ENCODE data around the gene CERS1. TPM values are rescaled to one million over a fixed set of nuclear protein-coding genes. Genes with fewer than 3 reads are reported as not detected.
A peak's percentile ranks its signal among the peaks of the same experiment; 100 is the strongest.

Gene CERS1
- total and polyA plus RNA-seq, 10 of the 15 experiments (the other 5 are each of a cell fraction or from before 2014, with no cell fraction given) = 0.19 TPM; not detected in 9

DNA sequence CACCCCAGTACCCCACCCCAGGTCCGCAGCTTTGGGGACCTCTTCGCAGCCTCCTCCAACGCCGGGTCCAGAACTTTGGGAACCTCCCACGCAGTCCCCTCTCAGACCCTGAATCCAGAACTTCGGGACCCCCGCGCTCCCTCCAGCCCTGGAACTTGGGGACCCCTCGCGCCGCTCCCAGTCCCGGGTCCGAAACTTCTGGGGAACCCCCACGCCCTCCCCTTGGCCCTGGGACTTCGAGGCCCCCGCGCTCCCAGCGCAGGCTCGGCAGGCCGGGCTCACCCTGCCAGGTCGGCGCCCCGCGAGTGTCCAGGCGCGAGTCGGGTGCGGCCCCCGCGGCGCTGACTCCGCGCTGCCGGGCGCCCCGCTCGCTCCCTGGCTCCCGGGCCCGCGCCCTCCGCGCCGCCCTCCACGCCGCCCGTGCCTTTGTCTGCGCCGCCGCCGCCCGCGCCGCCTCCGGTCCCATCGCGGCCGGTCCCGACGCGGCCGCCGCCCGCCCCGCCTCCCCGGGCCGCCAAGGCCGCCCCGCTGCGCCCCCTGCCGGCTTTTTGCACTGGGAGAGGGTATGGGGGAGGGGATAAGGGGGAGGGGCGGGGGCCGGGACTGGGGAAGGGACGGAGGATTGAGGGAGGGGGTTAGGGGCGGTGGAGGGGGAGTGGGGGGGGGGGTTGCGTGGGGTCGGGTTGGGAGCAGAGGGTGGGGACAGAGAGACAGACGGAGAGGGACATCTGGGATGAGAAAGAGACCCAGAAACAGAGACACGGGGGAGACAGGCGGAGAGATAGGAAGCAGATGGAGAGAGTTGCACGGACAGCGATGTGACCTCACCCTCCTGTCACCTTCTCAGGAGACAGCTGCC, 45.0 kb upstream of the CERS1 start, which contains the start of gene HOMER3 (continued):
- TF ChIP-seq, protein P1, sequence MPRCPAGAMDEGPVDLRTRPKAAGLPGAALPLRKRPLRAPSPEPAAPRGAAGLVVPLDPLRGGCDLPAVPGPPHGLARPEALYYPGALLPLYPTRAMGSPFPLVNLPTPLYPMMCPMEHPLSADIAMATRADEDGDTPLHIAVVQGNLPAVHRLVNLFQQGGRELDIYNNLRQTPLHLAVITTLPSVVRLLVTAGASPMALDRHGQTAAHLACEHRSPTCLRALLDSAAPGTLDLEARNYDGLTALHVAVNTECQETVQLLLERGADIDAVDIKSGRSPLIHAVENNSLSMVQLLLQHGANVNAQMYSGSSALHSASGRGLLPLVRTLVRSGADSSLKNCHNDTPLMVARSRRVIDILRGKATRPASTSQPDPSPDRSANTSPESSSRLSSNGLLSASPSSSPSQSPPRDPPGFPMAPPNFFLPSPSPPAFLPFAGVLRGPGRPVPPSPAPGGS (IDR thresholded peaks at IDR 0.05; ENCODE audit: borderline replicate concordance, insufficient read depth, low read depth, low read length, poor library complexity, severe bottlenecking) = no peak
- TF ChIP-seq SMAD1 (IDR thresholded peaks at IDR 0.05; ENCODE audit: low read depth, partially characterized antibody) = no peak
- TF ChIP-seq BACH1 (IDR thresholded peaks at IDR 0.05; ENCODE audit: borderline replicate concordance) = 0 out of 2 replicates have a peak, but pooled peaks have one; percentile 13
- TF ChIP-seq STAT1 (conservative IDR thresholded peaks at IDR 0.05) = no peak
- TF ChIP-seq, protein P2, sequence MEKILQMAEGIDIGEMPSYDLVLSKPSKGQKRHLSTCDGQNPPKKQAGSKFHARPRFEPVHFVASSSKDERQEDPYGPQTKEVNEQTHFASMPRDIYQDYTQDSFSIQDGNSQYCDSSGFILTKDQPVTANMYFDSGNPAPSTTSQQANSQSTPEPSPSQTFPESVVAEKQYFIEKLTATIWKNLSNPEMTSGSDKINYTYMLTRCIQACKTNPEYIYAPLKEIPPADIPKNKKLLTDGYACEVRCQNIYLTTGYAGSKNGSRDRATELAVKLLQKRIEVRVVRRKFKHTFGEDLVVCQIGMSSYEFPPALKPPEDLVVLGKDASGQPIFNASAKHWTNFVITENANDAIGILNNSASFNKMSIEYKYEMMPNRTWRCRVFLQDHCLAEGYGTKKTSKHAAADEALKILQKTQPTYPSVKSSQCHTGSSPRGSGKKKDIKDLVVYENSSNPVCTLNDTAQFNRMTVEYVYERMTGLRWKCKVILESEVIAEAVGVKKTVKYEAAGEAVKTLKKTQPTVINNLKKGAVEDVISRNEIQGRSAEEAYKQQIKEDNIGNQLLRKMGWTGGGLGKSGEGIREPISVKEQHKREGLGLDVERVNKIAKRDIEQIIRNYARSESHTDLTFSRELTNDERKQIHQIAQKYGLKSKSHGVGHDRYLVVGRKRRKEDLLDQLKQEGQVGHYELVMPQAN (conservative IDR thresholded peaks at IDR 0.05) = no peak
- TF ChIP-seq RBBP5 (conservative IDR thresholded peaks at IDR 0.05) = no peak
- TF ChIP-seq LARP7 (IDR thresholded peaks at IDR 0.05) = peak; percentile 62; the same call in 1 of the 2 replicates
- TF ChIP-seq, protein P3, sequence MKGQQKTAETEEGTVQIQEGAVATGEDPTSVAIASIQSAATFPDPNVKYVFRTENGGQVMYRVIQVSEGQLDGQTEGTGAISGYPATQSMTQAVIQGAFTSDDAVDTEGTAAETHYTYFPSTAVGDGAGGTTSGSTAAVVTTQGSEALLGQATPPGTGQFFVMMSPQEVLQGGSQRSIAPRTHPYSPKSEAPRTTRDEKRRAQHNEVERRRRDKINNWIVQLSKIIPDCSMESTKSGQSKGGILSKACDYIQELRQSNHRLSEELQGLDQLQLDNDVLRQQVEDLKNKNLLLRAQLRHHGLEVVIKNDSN (IDR thresholded peaks at IDR 0.05; ENCODE audit: borderline replicate concordance, extremely low read length, insufficient read depth, low read depth, low read length) = no peak
- TF ChIP-seq, protein P4, sequence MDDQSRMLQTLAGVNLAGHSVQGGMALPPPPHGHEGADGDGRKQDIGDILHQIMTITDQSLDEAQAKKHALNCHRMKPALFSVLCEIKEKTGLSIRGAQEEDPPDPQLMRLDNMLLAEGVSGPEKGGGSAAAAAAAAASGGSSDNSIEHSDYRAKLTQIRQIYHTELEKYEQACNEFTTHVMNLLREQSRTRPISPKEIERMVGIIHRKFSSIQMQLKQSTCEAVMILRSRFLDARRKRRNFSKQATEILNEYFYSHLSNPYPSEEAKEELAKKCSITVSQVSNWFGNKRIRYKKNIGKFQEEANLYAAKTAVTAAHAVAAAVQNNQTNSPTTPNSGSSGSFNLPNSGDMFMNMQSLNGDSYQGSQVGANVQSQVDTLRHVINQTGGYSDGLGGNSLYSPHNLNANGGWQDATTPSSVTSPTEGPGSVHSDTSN (IDR thresholded peaks at IDR 0.05; ENCODE audit: insufficient replicate concordance, low read depth, low read length) = no peak
- no peak for TF ChIP-seq ZNF622 (IDR thresholded peaks at IDR 0.05)
- TF ChIP-seq CHD2 (IDR thresholded peaks at IDR 0.05; ENCODE audit: borderline replicate concordance, low read depth, low read length) = peak; percentile 66; the same call in 1 of the 2 replicates
- no peak for TF ChIP-seq MTA3 (IDR thresholded peaks at IDR 0.05; ENCODE audit: borderline replicate concordance, low read length)
- peak in 1 of 2 experiments; percentile 79; a peak in 2 of 4 replicates for TF ChIP-seq BHLHE40 (IDR thresholded peaks at IDR 0.05; ENCODE audit: borderline replicate concordance in 1 of 2, low read depth in 2 of 2, low read length in 1 of 2)
- no peak for TF ChIP-seq ETV6 (conservative IDR thresholded peaks at IDR 0.05 in 1 of 2, IDR thresholded peaks at IDR 0.05 in 1 of 2; ENCODE audit: borderline replicate concordance in 1 of 2, low read depth in 1 of 2)
- TF ChIP-seq, protein P5, sequence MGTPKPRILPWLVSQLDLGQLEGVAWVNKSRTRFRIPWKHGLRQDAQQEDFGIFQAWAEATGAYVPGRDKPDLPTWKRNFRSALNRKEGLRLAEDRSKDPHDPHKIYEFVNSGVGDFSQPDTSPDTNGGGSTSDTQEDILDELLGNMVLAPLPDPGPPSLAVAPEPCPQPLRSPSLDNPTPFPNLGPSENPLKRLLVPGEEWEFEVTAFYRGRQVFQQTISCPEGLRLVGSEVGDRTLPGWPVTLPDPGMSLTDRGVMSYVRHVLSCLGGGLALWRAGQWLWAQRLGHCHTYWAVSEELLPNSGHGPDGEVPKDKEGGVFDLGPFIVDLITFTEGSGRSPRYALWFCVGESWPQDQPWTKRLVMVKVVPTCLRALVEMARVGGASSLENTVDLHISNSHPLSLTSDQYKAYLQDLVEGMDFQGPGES (IDR thresholded peaks at IDR 0.05) = no peak
- TF ChIP-seq BCL11A (IDR thresholded peaks at IDR 0.05; ENCODE audit: low read depth, low read length) = no peak
- TF ChIP-seq RCOR1 (conservative IDR thresholded peaks at IDR 0.05; ENCODE audit: low read depth, low read length) = no peak
- TF ChIP-seq, protein P6, sequence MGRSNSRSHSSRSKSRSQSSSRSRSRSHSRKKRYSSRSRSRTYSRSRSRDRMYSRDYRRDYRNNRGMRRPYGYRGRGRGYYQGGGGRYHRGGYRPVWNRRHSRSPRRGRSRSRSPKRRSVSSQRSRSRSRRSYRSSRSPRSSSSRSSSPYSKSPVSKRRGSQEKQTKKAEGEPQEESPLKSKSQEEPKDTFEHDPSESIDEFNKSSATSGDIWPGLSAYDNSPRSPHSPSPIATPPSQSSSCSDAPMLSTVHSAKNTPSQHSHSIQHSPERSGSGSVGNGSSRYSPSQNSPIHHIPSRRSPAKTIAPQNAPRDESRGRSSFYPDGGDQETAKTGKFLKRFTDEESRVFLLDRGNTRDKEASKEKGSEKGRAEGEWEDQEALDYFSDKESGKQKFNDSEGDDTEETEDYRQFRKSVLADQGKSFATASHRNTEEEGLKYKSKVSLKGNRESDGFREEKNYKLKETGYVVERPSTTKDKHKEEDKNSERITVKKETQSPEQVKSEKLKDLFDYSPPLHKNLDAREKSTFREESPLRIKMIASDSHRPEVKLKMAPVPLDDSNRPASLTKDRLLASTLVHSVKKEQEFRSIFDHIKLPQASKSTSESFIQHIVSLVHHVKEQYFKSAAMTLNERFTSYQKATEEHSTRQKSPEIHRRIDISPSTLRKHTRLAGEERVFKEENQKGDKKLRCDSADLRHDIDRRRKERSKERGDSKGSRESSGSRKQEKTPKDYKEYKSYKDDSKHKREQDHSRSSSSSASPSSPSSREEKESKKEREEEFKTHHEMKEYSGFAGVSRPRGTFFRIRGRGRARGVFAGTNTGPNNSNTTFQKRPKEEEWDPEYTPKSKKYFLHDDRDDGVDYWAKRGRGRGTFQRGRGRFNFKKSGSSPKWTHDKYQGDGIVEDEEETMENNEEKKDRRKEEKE (IDR thresholded peaks at IDR 0.05) = no peak
